ENCODE data around the gene MED25. TPM values are rescaled to one million over a fixed set of nuclear protein-coding genes. Genes with fewer than 3 reads are reported as not detected.

MED25 gene
- total RNA-seq, 1 donor from 2014 or later, result 47.6 TPM

DNA sequence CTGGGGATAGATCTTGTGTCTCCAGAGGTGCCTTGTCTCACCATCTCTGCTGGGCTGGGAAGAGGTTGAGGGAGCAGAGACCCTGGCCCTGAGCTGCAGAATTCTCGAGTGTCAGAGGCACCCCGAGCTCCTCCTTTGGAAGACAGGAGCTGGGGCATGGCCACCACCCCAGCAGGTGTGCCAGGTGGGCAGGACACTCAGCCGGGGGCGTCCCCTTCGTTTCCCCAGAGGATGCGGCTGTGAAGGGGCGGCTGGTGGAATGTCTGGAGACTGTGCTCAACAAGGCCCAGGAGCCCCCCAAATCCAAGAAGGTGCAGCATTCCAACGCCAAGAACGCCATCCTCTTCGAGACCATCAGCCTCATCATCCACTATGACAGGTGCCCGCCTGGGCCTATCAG lies 19.5 kb upstream of the MED25 start:
- no peak for DNase-seq (ENCODE audit: extremely low read depth, low read depth, low spot score)

DNA sequence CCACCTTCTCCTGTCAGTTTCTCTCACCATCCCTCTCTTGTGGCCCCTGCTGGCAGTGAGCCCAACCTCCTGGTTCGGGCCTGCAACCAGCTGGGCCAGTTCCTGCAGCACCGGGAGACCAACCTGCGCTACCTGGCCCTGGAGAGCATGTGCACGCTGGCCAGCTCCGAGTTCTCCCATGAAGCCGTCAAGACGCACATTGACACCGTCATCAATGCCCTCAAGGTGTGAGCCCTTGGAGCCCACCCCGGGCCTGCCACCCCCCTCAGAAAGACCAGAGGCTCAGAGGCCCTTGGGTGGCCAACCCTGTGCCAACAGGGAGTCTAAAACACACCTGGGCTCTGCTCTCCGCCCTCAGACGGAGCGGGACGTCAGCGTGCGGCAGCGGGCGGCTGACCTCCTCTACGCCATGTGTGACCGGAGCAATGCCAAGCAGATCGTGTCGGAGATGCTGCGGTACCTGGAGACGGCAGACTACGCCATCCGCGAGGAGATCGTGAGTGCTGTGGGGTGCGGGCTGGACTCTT lies 18.8 kb upstream of the MED25 start:
- no peak for DNase-seq (ENCODE audit: extremely low read depth, low read depth, low spot score)

DNA sequence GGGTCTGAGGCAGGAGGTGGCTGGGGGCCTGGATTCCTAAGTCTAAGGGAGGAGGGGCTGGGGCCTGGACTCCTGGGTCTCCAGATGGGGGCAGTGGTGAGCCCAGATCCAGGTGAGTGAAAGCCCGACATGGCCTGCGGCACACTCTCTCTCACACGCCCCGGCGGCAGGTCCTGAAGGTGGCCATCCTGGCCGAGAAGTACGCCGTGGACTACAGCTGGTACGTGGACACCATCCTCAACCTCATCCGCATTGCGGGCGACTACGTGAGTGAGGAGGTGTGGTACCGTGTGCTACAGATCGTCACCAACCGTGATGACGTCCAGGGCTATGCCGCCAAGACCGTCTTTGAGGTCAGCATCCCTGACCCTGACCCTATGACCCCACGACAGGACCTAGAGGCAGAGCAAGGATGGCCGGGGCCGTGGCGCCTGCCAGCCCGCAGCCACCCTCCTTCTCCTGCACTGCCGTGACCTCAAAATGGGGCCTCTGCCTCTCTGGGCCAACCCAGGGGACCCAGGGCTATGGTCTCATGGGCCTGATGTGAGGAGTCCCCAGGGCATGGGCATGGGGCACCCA lies 18.2 kb upstream of the MED25 start:
- DNase-seq (ENCODE audit: extremely low read depth, low read depth, low spot score), result no peak

DNA sequence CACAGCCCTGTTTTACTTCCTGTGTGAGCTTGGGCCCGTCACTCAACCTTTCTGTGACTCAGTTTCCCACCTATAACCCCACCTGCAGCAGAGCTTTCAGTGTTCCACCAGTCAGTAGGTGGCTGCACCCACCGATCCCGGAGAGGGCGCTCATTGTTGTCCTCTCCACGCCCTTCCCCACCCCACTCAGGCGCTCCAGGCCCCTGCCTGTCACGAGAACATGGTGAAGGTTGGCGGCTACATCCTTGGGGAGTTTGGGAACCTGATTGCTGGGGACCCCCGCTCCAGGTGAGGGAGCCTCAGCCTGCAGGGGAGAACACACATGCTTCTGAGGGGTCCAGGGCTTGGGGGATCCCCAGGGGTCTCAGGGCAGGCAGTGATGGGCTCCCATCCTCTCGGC lies 17.3 kb upstream of the MED25 start:
- DNase-seq (ENCODE audit: extremely low read depth, low read depth, low spot score), result no peak

DNA sequence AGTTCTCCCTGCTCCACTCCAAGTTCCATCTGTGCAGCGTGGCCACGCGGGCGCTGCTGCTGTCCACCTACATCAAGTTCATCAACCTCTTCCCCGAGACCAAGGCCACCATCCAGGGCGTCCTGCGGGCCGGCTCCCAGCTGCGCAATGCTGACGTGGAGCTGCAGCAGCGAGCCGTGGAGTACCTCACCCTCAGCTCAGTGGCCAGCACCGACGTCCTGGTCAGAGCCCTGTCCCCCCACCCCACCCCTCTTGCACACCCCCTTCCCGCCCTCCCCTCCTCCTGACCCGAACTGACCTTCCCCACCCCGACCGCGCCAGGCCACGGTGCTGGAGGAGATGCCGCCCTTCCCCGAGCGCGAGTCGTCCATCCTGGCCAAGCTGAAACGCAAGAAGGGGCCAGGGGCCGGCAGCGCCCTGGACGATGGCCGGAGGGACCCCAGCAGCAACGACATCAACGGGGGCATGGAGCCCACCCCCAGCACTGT lies 16.6 kb upstream of the MED25 start:
- no peak for DNase-seq (ENCODE audit: extremely low read depth, low read depth, low spot score)

DNA sequence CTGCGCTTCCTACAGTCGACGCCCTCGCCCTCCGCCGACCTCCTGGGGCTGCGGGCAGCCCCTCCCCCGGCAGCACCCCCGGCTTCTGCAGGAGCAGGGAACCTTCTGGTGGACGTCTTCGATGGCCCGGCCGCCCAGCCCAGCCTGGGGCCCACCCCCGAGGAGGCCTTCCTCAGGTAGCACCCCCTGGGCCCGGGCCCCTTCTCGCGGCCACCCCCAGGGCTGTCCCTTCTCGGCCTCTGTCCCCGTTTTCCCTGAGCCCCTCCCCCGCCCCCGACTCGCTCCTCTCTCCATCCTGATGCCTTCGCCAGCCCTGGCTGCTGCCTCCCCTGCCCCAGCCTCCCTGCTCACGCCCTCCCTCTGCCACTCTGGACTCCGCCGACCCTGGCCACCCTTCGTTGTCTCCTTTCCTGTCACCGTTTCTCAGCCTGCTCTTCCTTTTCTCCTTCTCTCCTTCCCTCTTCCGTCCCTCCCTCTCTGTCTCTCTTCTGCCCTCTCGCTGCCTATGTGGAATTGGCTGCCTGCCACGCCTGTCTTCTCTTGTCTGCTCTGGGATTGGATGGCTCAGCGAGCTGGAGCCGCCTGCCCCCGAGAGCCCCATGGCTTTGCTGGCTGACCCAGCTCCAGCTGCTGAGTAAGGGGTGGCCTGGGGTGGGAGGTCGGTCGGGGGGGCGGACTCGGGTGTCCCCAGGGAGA lies 16.0 kb upstream of the MED25 start:
- no peak for DNase-seq (ENCODE audit: extremely low read depth, low read depth, low spot score)

DNA sequence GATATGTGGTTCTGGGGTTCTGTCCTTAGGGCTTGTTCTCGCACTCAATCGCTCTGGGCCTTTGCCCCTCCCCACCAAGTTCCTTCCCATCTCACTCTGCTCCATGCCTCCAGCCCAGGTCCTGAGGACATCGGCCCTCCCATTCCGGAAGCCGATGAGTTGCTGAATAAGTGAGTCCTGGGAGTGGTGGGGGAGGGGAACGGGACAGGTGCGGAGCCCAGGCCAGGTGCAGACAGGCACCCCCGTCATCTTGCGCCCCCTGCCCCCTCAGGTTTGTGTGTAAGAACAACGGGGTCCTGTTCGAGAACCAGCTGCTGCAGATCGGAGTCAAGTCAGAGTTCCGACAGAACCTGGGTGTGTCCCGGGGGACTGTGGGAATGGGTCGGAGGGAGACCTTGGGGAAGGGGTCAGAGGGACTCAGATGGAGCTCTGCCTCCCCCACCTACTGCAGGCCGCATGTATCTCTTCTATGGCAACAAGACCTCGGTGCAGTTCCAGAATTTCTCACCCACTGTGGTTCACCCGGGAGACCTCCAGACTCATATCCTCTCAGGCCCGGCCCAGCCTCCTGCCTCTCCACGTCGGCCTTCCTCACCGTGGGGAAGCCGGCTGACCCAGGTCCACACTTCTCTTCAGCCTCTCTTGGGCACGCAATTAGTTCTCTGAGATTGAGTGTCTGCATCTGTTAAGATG lies 15.1 kb upstream of the MED25 start:
- no peak for DNase-seq (ENCODE audit: extremely low read depth, low read depth, low spot score)

DNA sequence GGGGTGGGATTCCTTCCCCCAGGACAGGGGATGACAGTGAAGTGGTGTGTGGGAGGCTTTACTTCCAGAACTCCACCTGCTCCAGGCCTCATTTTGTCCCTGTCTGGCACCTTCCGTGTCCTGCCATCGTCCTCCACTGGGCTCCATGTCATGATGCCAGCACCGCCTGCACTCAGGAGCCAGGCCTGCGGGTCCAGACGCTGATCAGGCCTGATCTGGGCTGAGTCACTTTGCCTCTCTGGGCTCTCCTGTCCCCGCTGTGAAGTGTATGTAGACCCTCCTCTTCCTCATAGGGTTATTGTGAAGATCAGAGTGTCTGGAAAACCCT lies 14.6 kb upstream of the MED25 start:
- no peak for DNase-seq (ENCODE audit: extremely low read depth, low read depth, low spot score)

DNA sequence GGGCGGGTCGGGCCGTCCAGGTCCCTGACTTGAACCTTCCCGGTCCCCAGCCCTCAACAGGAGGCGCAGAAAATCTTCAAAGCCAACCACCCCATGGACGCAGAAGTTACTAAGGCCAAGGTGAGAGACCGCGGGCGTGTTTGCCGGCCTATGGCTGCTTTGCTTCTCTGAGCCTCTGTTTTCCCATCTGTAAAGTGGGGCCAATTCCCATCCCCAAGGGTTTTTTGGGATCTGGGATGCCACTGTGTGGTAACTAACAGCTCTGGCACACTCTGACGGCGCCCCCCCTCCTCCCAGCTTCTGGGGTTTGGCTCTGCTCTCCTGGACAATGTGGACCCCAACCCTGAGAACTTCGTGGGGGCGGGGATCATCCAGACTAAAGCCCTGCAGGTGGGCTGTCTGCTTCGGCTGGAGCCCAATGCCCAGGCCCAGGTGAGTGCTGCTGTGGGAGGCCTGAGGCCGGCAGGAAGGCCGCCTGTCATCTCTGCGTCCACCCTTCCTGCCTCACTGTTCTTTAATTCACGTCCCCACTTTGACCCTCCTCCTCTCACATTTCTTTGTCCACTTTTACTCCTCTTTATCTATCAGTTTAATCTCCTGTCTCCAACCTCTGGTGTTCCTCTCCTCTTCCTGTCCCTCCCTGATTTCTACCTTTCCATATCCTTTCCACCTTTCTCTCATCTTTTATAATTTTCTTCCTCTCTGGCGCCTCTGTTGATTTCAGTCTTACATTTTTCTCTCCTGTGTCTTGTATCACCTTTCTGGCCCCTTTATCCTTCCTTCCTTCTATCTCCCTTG lies 12.1 kb upstream of the MED25 start:
- no peak for DNase-seq (ENCODE audit: extremely low read depth, low read depth, low spot score)

DNA sequence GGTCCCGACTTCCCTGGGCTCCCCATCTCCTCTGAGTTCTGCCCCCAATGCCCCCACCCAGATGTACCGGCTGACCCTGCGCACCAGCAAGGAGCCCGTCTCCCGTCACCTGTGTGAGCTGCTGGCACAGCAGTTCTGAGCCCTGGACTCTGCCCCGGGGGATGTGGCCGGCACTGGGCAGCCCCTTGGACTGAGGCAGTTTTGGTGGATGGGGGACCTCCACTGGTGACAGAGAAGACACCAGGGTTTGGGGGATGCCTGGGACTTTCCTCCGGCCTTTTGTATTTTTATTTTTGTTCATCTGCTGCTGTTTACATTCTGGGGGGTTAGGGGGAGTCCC lies 11.5 kb upstream of the MED25 start:
- no peak for DNase-seq (ENCODE audit: extremely low read depth, low read depth, low spot score)

DNA sequence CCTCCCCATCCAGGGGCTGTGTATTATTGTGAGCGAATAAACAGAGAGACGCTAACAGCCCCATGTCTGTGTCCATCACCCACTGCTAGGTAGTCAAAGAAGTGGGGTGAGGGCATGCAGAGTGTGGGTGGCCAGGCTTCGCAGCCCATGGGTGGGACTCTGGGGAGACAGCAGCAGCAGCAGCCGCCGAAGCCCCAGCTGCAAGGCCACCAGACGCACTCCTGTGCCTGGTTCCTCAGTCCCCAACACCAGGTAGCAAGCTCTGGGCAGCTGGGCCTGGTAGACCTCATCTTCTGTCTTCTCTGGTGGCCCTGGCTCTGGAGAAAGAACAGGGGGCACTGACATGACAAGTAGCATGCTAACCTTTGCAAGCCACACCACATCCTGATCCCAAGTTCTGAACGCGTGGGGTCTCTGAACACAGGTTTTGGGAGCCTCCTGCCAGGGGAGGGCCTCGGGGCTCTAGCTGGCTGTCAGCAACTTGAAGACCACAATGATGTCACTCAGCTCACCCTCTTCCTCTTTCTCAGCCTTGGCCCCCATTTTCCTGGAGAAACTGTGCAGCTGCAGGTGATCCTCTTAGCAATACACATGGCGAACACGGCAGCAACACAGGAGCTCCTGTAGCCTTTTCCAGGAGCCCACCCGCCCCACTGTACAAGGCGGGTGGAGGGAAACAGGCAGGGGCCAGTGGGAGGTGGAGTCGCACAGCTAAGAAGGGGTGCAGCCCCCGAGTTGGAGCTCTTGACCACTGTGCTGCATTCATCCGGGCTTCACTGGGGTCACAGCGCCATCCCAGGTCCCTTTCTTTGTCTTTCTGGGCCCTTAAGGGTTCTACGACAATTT lies 10.8 kb upstream of the MED25 start:
- no peak for DNase-seq (ENCODE audit: extremely low read depth, low read depth, low spot score)

DNA sequence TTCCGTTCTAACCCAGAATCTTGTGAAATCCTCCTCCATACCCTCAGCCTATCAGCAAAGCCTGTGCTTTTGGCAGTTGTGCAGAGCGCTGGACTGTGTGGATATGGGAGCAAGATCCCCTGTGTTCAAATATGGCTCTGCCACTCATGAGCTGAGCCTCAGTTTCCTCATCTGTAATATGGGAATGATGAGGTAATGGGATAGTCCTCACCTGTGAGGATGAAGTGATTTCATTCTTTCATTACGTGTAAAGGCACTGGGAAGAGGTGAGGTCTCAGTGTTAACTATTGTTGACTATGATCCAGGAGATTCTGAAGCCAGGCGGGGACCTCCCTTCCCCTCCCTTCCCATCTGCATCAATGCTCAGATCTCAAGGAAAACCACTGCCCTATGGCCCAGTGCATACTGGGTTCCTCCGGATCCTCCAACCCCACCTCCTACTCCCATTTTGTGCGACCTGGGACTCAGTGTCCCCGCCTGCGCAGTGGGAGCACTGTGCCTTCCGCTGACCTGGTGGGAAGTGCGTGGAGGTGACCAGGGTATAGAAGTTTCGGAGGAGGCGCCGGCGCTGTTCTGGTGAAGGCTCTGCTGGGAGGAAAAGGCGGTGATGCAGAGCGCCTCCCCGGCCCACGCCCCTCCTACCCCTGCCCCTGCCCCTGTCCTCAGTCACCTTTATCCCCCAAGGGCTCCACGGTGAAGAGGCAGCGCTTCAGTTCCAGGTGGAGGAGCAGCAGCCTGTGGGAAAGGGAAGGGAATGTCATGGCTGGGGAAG lies 10.0 kb upstream of the MED25 start:
- no peak for DNase-seq (ENCODE audit: extremely low read depth, low read depth, low spot score)

DNA sequence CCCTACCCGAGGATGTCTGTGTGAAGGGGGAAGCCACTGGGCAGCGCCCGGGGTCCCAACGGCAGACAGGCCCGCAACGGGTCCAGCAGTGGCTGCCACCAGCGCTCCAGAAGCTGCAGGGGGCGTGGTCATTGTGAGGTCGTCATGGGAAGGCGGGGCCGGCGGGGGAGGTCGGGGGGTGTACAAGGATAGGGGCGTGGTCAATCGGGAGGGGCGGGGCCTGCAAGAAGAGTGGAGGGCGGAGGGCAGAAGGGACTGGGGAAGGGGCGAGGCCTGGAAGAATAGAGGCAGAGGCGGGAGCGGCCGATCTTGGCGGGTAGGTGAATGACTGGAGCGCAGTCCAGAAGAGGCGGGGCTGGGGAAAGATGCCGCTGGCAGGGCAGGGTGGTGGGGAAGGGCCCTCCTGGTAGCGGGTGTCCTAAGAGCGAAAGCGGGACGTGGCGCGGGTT lies 9.4 kb upstream of the MED25 start:
- DNase-seq (ENCODE audit: extremely low read depth, low read depth, low spot score), result no peak

DNA sequence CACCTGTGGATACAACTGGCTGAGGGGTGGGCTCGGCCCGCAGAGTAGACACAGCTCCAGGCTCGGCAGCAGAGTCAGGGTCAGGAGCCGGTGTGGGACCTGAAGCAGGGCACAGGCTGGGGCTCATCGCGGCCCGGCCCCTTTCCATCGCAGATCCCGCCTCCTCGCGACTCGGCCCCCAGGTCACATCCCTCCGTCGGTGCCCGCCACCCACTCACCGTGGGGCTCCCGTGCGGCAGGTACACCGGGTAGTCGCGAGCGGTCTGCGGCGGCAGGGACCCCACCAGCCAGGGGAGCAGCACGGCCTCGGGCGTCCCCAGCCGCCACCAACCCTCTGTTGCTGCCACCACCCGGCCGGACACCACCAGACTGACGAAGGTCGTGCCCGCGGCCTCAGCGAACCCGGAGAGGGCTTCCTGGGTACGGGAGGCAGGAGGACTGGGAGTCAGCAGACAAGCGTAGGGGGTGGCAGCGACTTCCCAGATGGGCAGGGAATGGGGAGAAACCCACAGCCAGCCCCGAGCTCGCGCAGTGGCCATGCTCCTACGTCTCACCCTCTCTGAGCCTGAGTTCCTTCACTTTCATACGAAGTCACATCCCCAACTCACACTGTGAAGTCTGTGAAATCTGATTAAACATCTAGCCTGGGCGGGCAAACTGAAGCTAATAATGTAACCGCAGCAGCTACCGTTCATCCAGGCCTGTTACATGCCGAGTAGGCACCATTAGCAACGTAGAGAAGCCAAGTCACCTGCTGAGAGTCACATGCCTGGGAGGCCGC lies 8.7 kb upstream of the MED25 start:
- DNase-seq (ENCODE audit: extremely low read depth, low read depth, low spot score), result no peak

DNA sequence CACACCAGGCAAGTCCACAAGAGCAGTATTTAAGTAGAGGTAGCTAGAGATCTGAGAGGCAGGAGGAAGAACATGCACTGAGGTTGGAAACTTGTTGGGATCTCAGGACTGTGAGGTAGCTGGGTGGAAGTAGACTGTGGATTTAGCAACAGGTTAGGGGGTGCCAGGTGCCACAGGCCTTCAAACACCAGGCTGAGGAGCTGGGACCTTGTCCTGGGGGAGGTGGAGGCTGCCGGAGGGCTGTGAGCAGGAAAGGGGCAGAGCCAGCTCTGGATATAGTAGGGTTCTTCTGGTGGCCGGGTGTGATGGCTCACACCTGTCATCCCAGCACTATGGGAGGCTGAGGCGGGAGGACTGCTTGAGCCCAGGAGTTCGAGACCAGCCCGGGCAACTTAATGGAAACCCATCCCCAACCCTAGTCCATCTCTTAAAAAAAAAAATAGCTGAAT lies 8.1 kb upstream of the MED25 start:
- DNase-seq (ENCODE audit: extremely low read depth, low read depth, low spot score), result no peak

DNA sequence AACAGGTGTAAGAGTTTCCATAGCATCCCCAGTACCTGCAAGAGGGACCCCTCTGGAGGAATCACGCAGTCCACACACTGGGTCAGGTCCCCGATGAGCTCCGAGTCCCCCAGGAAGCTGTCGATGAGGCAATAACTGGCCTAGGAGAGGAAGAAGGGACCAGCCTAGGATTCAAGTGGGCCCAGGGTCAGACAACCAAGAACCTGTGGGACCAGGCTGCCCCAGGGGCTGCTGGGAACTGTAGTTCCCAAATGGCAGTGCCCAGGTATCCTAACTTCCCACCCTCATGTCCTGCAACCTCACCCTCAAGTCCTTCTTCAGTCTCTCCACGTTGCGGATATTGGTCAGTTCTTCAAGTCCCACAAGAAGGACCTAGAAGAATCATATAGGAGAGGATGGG lies 6.8 kb upstream of the MED25 start:
- no peak for DNase-seq (ENCODE audit: extremely low read depth, low read depth, low spot score)

DNA sequence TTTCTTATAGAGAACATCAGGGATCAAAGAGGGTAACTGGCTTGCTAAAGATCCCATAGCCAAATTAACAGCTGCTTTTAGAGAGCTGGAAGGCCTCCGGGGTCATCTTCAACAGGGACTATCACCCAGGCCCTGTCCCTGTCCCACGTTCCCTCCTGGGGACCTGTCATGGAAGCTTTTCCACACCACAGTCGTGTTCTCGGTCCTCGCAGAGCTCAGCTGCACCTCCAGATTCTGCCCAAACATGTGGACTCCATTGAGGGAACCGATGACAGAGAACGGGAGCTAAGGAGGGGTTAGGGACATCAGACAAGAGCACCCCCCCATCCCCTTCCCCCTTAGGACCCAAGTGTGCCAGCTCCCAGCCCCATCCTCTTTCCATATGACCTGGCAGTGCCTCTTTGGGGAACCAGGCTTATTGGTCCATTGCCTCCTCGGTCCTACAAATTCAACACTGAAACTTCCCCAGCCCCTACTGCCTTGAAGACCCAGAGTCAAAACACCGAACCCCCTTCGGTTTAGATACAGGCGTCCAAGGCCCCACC lies 5.6 kb upstream of the MED25 start:
- no peak for DNase-seq (ENCODE audit: extremely low read depth, low read depth, low spot score)
